Suprapubic skin (tissue), 4 donors: Measurements from ENCODE around the gene ZSCAN10.

Experiments
- CTCF ChIP-seq, 2 donors: fragments of 200-600 bp in 1 of 2; fragments of 450-650 bp in 1 of 2; sonication (generic) in 1 of 2; IDR thresholded peaks; one replicate each; pipeline ENCODE4 v1.5.1; 2016 to 2019; ENCODE audit warnings: antibody characterized with exemption in 2 of 2, mild to moderate bottlenecking in 1 of 2, moderate library complexity in 1 of 2
- EP300 ChIP-seq: sonication (generic); formaldehyde crosslinking; IDR thresholded peaks from one replicate; pipeline ENCODE4 v1.6.1; 2017; ENCODE audit warnings: antibody characterized with exemption
- POLR2A ChIP-seq, 2 donors: fragments of 450-650 bp; IDR thresholded peaks; one replicate each; pipeline ENCODE4 v1.6.1; 2017; ENCODE audit warnings: antibody characterized with exemption in 2 of 2, mild to moderate bottlenecking in 2 of 2, moderate library complexity in 2 of 2
- POLR2AphosphoS5 ChIP-seq, 3 donors: sonication (generic); formaldehyde crosslinking; IDR thresholded peaks; one replicate each; pipeline ENCODE4 v1.6.1; 2017; ENCODE audit warnings: antibody characterized with exemption in 3 of 3

- TF ChIP-seq CTCF (IDR thresholded peaks at IDR 0.05) = no peak
- TF ChIP-seq POLR2AphosphoS5 (IDR thresholded peaks at IDR 0.05) = no peak
- no peak for TF ChIP-seq POLR2A (IDR thresholded peaks at IDR 0.05)
- no peak for TF ChIP-seq EP300
Measured at GRCh38 chr16:3121851-3122467, 22.9 kb upstream of the ZSCAN10 start.
